OCI-LY3 (cell line): Measurements from ENCODE around the gene ADAP1.

Experiments
- H2AFZ ChIP-seq: fragments of 200-600, 300-600 bp; shearing (Covaris generic); 2 replicates; pipeline ENCODE4 v1.6.0; 2014; ENCODE audit warnings: antibody characterized with exemption, low read depth, low read length
- H3K27ac ChIP-seq: fragments of 200-600, 300-600 bp; sonication (generic); 2 replicates; pipeline ENCODE4 v1.5.1; 2014; ENCODE audit warnings: mild to moderate bottlenecking, low read length, moderate library complexity, mixed read lengths
- H3K27me3 ChIP-seq: fragments of 200-600, 300-600 bp; sonication (generic); 2 replicates; pipeline ENCODE4 v1.6.1; 2014; ENCODE audit warnings: low read depth, low read length, mixed read lengths
- H3K36me3 ChIP-seq: fragments of 200-600, 300-600 bp; sonication (generic); replicated peaks from 2 replicates; pipeline ENCODE3; 2014; ENCODE audit warnings: low read depth, low read length, mixed read lengths
- H3K4me1 ChIP-seq: fragments of 300-600, 200-600 bp; sonication (generic); 2 replicates; pipeline ENCODE4 v1.6.1; 2014; ENCODE audit warnings: low read length, mixed read lengths
- H3K4me2 ChIP-seq: fragments of 200-600, 300-600 bp; sonication (generic); 2 replicates; pipeline ENCODE4 v1.6.1; 2014; ENCODE audit warnings: low read length, mixed read lengths
- H3K4me3 ChIP-seq: fragments of 300-600, 200-600 bp; sonication (generic); 2 replicates; pipeline ENCODE4 v1.5.1; 2014; ENCODE audit warnings: antibody characterized with exemption, mild to moderate bottlenecking, low read length, moderate library complexity
- H3K79me2 ChIP-seq: fragments of 300-600, 200-600 bp; shearing (Covaris generic); 2 replicates; pipeline ENCODE4 v1.6.1; 2014; ENCODE audit warnings: mild to moderate bottlenecking, low read length, mixed read lengths
- H3K9ac ChIP-seq: fragments of 300-600, 200-600 bp; shearing (Covaris generic); 2 replicates; pipeline ENCODE4 v1.6.0; 2014; ENCODE audit warnings: mild to moderate bottlenecking, low read length, moderate library complexity
- H3K9me3 ChIP-seq: fragments of 200-600, 300-600 bp; shearing (Covaris generic); 2 replicates; pipeline ENCODE4 v1.6.1; 2014; ENCODE audit warnings: low read length, mixed read lengths; ENCODE audit not compliant: insufficient read depth
- H4K20me1 ChIP-seq: fragments of 200-600, 300-600 bp; sonication (generic); 2 replicates; pipeline ENCODE4 v1.6.1; 2016; ENCODE audit warnings: low read length, mixed read lengths; ENCODE audit not compliant: insufficient read depth
- EZH2phosphoT487 ChIP-seq: fragments of 200-600 bp; shearing (Covaris generic); IDR thresholded peaks from 2 replicates; pipeline ENCODE4 v1.6.1; 2018; ENCODE audit warnings: antibody characterized with exemption, mixed run types, low read depth
- TF ChIP-seq, protein P1 (sequence below): fragments of 200-600, 300-600 bp; sonication (generic); IDR thresholded peaks from 2 replicates; pipeline ENCODE4 v1.5.1; 2014; ENCODE audit warnings: antibody characterized with exemption, low read length, low read depth

Gene ADAP1

DNA sequence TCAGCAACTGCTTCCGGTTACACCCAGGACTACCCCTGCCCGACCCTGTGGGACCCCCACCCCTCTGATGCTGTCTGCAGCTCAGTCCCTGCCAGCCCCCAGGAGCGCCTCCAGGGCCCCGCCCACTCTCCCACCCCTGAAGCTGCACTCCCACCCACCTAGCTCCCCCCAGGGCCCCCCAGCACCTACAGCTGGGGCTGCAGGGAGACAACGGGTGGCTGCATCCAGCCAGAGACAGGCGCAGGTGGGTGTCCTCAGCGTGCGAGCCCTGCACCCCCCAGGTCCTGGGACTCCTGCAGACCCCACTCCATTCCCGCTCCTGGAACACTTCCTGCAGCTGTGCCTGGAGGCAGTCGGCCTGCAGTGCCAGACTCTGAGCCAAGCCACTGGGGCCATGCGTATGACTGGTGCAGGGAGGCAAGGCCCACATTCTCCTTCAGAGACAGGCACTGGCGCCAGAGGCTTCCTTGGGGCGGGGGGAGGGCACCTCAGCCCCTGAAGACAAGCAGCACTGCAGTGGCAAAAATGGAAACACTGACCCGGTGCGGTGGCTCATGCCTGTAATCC lies 34.6 kb upstream of the ADAP1 start:
- no peaks in the 10 kb centered on the region for H3K9me3 ChIP-seq
- no peak overlapping the region for H3K9ac ChIP-seq
- H2AFZ ChIP-seq: no peak overlapping the region
- no peak overlapping the region for H3K27ac ChIP-seq
- TF ChIP-seq EZH2phosphoT487: no peak
- TF ChIP-seq, protein P1, sequence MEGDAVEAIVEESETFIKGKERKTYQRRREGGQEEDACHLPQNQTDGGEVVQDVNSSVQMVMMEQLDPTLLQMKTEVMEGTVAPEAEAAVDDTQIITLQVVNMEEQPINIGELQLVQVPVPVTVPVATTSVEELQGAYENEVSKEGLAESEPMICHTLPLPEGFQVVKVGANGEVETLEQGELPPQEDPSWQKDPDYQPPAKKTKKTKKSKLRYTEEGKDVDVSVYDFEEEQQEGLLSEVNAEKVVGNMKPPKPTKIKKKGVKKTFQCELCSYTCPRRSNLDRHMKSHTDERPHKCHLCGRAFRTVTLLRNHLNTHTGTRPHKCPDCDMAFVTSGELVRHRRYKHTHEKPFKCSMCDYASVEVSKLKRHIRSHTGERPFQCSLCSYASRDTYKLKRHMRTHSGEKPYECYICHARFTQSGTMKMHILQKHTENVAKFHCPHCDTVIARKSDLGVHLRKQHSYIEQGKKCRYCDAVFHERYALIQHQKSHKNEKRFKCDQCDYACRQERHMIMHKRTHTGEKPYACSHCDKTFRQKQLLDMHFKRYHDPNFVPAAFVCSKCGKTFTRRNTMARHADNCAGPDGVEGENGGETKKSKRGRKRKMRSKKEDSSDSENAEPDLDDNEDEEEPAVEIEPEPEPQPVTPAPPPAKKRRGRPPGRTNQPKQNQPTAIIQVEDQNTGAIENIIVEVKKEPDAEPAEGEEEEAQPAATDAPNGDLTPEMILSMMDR: no peak
- H3K4me2 ChIP-seq: no peak overlapping the region
- H3K36me3 ChIP-seq: no peaks in the 10 kb centered on the region
- H3K4me1 ChIP-seq: peaks cover 5% of the 10 kb centered on the region
- no peaks in the 10 kb centered on the region for H3K79me2 ChIP-seq
- no peak overlapping the region for H3K4me3 ChIP-seq
- H4K20me1 ChIP-seq: no peaks in the 10 kb centered on the region
- H3K27me3 ChIP-seq: no peaks in the 10 kb centered on the region

DNA sequence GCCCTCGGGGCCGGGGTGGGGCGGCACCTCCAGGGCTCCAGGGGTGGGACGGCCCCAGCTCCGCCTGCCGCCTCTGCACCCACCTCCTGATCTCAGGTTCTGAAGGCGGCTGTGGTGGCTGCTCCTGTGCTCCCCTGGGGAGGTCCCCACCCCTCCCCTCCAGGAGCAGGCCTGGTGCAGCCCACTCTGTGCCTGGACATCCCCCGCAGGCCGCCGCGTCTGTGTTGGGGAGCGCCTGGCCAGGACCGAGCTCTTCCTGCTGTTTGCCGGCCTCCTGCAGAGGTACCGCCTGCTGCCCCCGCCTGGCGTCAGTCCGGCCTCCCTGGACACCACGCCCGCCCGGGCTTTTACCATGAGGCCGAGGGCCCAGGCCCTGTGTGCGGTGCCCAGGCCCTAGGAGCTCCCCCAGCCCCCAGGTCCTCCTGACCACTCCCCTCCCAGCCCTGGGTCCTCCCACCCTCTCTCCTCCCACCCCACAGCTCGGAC lies 34.0 kb upstream of the ADAP1 start:
- Histone ChIP-seq H3K27me3 (no peaks in the 10 kb centered on the region), H3K4me2 (peak overlapping the region; percentile 56), H4K20me1 (no peaks in the 10 kb centered on the region), H3K27ac (no peak overlapping the region), H3K36me3 (no peaks in the 10 kb centered on the region), H3K4me3 (peak overlapping the region; percentile 40; the same call in 1 of the 2 replicates), H3K4me1 (peaks cover 5% of the 10 kb centered on the region), H3K9ac (no peak overlapping the region), H3K79me2 (no peaks in the 10 kb centered on the region), H3K9me3 (no peaks in the 10 kb centered on the region), H2AFZ (no peak overlapping the region)
- no peak for TF ChIP-seq EZH2phosphoT487
- TF ChIP-seq, protein P1: no peak

DNA sequence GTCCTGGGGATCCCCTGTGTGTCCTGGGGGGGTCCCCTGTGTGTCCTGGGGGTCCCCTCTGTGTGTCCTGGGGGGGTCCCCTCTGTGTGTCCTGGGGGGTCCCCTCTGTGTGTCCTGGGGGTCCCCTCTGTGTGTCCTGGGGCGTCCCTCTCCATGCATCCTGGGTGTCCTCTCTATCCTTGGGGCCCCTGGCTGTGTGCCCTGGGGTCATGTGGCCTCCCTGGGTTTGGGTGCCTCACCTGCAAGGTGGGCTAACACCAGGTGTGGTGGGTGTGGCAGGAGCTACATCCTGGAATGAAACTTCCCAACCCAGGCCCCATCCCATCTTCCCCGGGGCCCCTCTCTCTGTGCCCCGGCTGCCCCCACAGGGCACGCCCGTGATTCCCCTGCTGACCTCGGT lies 33.4 kb upstream of the ADAP1 start:
- TF ChIP-seq, protein P1: no peak
- TF ChIP-seq EZH2phosphoT487: no peak
- Histone ChIP-seq H3K4me3 (peak overlapping the region; percentile 40; the same call in 1 of the 2 replicates), H2AFZ (no peak overlapping the region), H3K79me2 (no peaks in the 10 kb centered on the region), H4K20me1 (no peaks in the 10 kb centered on the region), H3K9me3 (no peaks in the 10 kb centered on the region), H3K36me3 (no peaks in the 10 kb centered on the region), H3K27ac (no peak overlapping the region), H3K4me1 (peaks cover 4% of the 10 kb centered on the region), H3K4me2 (peak overlapping the region; percentile 56), H3K9ac (no peak overlapping the region), H3K27me3 (no peaks in the 10 kb centered on the region)

DNA sequence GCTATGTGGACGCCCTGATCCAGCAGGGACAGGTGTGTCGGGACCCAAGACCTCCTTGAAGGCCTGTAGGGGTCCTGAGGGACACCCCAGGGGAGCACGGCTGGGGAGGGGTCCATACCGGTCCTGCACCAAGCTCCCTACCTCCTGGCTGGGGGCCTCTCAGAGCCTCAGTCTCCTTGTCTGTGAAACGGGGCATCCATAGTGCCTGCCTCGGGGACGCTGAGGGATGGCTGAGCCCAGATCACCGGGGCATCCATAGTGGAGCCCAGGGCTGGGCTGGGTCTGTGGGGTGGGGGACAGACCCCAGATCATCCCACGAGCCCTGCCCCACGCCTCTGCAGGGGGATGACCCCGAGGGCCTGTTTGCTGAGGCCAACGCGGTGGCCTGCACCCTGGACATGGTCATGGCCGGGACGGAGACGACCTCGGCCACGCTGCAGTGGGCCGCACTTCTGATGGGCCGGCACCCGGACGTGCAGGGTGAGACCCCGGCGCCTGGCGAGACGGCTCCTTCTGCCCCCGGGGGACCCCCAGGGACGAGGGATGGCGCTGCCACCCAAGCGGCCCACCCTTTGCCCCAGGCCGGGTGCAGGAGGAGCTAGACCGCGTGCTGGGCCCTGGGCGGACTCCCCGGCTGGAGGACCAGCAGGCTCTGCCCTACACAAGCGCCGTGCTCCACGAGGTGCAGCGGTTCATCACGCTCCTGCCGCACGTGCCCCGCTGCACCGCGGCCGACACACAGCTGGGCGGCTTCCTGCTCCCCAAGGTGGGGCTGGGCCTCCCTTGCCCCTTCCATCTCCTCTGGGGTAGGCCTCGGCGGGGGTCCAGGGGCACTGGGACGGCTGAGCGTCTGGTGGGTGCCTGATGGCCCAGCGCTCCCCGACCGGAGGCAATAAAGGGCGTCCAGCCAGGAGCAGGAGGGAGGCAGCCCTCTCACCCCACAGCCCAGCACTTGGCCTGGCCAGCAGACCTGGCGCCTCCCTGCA lies 32.6 kb upstream of the ADAP1 start:
- H4K20me1 ChIP-seq: no peaks in the 10 kb centered on the region
- no peaks in the 10 kb centered on the region for H3K36me3 ChIP-seq
- H3K4me3 ChIP-seq: no peak overlapping the region
- 0 out of 2 replicates have a peak, but pooled peaks cover 2% of the 10 kb centered on the region for H3K4me1 ChIP-seq
- no peaks in the 10 kb centered on the region for H3K9me3 ChIP-seq
- H3K27ac ChIP-seq: no peak overlapping the region
- TF ChIP-seq, protein P1: no peak
- no peak for TF ChIP-seq EZH2phosphoT487
- H3K79me2 ChIP-seq: no peaks in the 10 kb centered on the region
- no peak overlapping the region for H3K9ac ChIP-seq
- no peak overlapping the region for H2AFZ ChIP-seq
- H3K4me2 ChIP-seq: no peak overlapping the region
- no peaks in the 10 kb centered on the region for H3K27me3 ChIP-seq
